Fibroblast of peridontal ligament (primary cell): Measurements from ENCODE around the gene LDOC1.
"Not testable (repeated sequence)": the region's sequence is repeated elsewhere in the genome, so short reads cannot be mapped to it uniquely, and the experiment has no call there.

Experiments
- DNase-seq: peaks from one replicate; pipeline ENCODE4 v3.0.0-alpha.2; 2010; ENCODE audit errors: extremely low read depth

LDOC1 gene

GRCh38 chrX:141176586-141177451 is at the start of gene LDOC1:
Gene LDOC1, minus strand, starts transcription at chrX:141177129. Its CDS starts 108 bp downstream, at chrX:141177021.
- DNase-seq: peak; percentile 55

- DNase-seq: peak; percentile 6
Observed at GRCh38 chrX:141221611-141222010, 44.7 kb upstream of the LDOC1 start.

GRCh38 chrX:141220342-141221008 is 43.5 kb upstream of the LDOC1 start:
- peak; percentile 71 for DNase-seq

- peak; percentile 17 for DNase-seq
Observed at GRCh38 chrX:141214196-141214595, 37.3 kb upstream of the LDOC1 start.

GRCh38 chrX:141201962-141202361 is 25.0 kb upstream of the LDOC1 start:
- DNase-seq: no peak

- not testable (repeated sequence) for DNase-seq
Observed at GRCh38 chrX:141188573-141188972, 11.6 kb upstream of the LDOC1 start.

GRCh38 chrX:141185366-141185765 is 8.4 kb upstream of the LDOC1 start:
- DNase-seq: no peak

GRCh38 chrX:141183000-141183399 is 6.1 kb upstream of the LDOC1 start:
- no peak for DNase-seq

- no peak for DNase-seq
Observed at GRCh38 chrX:141180851-141181250, 3.9 kb upstream of the LDOC1 start.

GRCh38 chrX:141175786-141176185 is 1.1 kb downstream of the LDOC1 start:
- DNase-seq: no peak

- DNase-seq: no peak
Observed at GRCh38 chrX:141164406-141164805, 12.5 kb downstream of the LDOC1 start.

- no peak for DNase-seq
Observed at GRCh38 chrX:141158084-141158483, 18.8 kb downstream of the LDOC1 start.

GRCh38 chrX:141155231-141155630 is 21.7 kb downstream of the LDOC1 start:
- DNase-seq: not testable (repeated sequence)

GRCh38 chrX:141142946-141143345 is 34.0 kb downstream of the LDOC1 start:
- DNase-seq: peak; percentile 15

GRCh38 chrX:141133272-141133671 is 43.7 kb downstream of the LDOC1 start:
- DNase-seq: no peak

GRCh38 chrX:141127146-141127545 is 49.8 kb downstream of the LDOC1 start:
- DNase-seq: no peak
